GM21360 (cell line): ENCODE data around the gene ADD1.

Experiments
- ATAC-seq: cut with Tn5 transposase; IDR thresholded peaks from one replicate; pipeline ENCODE4 v1.9.1; 2021; ENCODE audit warnings: mild to moderate bottlenecking, moderate library complexity; ENCODE audit not compliant: unreplicated experiment

The ADD1 gene

GRCh38 chr4:2961811-2962441 lies 118.3 kb downstream of the ADD1 start:
- ATAC-seq: no peak

GRCh38 chr4:2962614-2963174 lies 119.0 kb downstream of the ADD1 start:
- peak; percentile 21 for ATAC-seq

DNA sequence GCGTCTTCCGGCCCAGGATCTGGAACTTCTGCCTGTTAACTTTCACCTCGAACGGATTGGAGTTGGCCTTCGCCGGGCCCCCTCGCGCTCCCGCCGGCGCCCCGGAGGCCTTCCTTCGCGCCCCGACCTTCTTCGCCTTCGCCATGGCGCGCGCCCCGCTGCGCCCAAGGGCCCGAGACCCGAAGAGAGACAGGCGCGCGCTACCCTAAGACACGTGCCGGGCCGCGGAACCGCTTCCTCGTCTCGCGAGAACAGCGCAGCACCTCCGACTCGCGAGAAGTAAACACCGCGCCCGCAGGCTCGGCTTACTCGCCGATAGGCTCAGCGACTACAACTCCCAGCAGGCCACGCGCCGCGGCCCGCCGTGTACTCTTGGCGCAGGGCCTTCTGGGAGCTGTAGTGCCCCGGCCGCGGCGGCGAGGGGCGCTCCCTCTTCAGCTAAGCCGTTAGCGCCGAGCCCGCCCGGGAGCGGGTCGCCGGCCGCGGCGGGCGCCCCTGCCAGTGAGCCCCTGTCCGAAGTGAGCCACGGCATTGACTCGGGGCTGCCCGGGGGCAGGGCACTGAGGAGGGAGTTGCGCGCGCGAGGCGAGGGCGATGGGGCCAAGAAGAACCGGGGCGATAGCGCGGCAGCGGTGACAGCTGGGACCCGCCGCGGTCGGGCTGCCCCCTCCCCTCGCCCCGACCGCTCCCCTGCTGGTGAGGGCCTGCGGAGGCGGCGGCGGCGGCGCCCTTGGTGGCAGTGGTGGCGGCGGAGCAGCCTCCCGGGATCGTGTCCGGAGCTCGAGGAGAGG lies 119.7 kb downstream of the ADD1 start, which contains the start of the genes GRK4 and NOP14:
GRK4 (plus strand) TSS at position 397 of the 791 bp plus-strand sequence. CDS start 500 bp downstream, outside the sequence.
NOP14 (minus strand) TSS at position 232 of the 791 bp plus-strand sequence; CDS start at position 145, 87 bp downstream.
- peak; percentile 83 for ATAC-seq

DNA sequence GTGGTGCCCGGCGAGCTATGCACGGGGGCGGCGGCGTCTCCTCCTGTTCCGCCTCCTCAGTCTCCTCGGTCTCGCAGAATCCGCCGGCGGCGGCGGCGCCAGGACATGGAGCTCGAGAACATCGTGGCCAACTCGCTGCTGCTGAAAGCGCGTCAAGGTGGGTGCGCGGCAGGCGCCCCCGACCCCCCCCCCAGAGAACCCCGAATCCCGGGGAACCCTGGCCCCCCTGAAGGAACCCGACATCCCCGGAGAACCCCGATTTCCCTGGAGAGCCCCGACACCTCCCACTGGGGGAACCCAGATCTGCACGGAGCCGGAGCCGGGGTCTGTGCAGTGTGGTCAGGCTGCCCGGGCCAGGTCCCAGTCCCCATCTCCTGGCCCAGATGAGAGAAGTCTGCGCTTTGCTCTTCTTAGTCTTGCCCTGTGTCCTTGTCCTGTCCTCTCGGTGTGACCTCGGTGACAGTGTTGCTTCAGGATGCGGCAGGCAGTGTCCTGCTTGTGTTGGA lies 120.4 kb downstream of the ADD1 start:
- ATAC-seq: peak; percentile 5

GRCh38 chr4:2964706-2965258 lies 121.1 kb downstream of the ADD1 start:
- no peak for ATAC-seq

DNA sequence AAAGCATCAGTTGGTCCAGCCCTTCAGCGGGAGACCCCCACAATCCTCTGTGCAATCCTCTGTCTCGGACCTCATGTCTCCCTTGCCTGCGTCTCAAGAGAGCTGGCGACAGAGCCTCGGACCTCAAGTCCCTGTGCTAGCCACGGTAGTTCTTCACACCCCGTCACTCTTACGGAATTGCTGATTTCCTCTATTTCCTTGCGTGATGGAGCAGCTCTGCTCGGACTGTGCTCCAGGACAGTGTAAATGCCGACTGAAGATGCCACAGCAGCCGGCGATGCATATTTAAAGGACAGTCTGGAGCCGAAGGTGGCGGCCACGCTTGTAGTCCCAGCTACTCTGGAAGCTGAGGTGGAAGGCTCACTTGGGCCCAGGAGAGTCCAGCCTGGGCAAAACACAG lies 121.6 kb downstream of the ADD1 start:
- no peak for ATAC-seq

- ATAC-seq: no peak
These were observed 124.7 kb downstream of the ADD1 start for GRCh38 chr4:2968381-2968780.

DNA sequence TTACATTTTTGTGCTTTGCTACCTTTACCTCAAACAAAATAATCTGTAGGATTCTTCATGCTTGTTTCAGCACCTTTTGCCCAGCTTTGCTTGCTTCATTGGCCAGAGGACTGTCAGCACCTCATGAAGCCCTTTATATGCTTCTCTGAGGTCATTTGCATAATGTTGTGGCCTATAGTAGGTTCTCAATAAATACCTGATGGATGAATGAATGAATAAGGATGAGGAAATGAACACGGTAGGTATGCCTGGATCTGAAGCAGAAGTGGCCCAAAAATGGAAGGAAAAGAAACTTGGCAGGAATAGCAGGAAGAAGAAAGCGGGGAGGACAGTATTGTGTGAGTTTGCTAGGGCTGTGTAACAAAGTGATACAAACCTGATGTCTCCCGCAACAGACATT lies 127.6 kb downstream of the ADD1 start:
- no peak for ATAC-seq

DNA sequence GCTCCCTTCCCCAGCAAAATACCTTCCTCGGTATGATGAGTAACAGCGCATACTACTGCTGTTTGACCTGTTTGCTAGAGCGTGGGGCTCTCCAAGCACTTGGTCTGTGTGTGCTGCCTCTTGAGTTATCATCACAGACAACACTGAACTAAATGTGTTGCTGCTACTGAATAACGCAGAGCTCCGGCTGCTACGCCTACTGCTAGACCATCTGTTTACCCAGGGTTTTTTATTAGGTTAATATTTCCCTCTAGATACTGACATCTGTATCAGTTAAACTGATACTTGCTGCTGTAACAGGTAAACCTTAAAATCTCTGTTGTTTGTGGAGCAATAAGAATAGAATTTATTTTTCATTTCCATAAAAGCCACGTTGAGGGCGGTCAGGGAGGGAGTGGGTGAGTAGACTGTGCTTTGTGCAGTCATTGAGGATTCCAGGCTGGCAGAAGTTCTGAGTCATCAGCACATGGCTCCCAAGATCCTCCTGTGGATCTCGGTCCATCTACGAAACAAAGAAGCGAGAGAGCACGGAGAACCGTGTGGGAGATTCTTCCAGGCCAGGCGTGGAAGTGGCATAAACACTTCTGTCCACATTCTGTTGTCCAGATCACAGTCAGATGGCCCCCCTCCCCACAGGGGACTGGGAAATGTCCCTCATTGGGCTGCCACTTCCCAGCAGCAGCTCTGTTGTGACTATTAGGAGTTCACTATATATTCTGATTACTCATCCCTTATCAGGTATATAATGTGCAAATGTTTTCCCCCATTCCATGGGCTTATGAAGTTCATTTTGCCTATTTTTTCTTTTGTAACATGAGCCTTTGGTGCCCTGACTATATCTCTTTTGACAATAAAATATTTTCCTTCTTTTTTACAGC lies 133.8 kb downstream of the ADD1 start:
- no peak for ATAC-seq
